HG02870 (cell line): ENCODE results near the gene IFI6.
"Not testable (repeated sequence)": the region's sequence is repeated elsewhere in the genome, so short reads cannot be mapped to it uniquely, and the experiment has no call there.

Experiments used
- ATAC-seq: cut with Tn5 transposase; IDR thresholded peaks from one replicate; pipeline ENCODE4 v1.9.1; 2021; ENCODE audit warnings: mild to moderate bottlenecking, moderate library complexity; ENCODE audit not compliant: unreplicated experiment

Gene IFI6

DNA sequence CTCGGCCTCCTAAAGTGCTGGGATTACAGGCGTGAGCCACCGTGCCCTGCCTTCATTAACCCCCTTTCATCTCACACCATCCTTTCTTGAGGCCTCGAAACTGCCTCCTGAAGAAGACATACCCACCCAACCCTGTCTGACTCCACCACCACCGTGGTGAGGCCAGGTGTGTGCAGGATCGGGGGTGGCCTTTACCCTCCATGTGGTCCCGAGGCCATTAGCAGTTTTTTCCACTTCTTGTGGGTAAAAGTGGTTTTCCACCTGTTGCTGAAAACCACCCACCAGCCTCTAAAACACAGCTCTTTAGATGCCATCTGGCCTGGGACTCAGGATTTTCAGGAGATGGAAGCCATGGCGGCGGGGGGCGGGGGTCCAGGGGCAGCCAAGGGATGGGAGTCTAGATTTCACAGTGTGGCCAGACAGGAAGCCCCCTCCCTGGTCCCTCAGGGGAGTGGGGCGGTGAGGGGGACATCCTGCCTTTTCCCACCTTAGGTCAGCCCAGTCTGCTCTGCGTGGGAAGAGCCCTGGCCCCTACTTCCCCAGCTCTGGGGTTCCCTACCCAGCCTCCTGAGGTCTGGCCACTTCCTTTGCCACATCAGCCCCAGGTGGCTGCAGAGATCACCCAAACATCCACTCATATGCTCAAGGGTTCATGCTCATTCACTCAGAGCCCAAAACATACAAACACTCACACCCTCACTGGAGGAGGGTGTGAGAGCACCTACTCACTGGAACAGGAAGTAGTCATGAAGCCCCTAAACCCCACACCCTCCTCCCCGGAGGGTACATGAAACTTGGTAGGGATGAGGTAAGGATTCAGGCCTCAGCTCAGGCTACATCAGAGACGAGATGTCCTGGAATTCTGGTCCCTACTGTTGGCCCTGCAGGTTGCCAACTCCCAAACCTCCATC is 39.4 kb downstream of the IFI6 start:
- ATAC-seq = no peak

GRCh38 chr1:27630859-27631491 is 41.0 kb downstream of the IFI6 start:
- no peak for ATAC-seq

GRCh38 chr1:27628712-27629111 is 43.3 kb downstream of the IFI6 start:
- ATAC-seq = no peak

DNA sequence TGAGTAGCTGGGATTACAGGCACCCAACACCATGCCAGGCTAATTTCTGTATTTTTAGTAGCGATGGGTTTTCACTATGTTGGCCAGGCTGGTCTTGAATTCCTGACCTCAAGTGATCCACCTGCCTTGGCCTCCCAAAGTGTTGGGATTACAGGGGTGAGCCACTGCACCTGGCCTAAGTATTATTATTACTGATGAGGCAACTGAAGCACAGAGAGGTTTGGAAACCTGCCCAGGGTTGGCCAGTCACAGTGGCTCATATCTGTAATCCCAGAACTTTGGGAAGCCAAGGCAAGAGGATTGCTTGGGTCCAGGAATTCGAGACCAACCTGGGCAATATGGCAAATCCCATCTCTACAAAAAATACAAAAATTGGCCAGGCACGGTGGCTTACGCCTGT is 44.3 kb downstream of the IFI6 start:
- not testable (repeated sequence) for ATAC-seq

DNA sequence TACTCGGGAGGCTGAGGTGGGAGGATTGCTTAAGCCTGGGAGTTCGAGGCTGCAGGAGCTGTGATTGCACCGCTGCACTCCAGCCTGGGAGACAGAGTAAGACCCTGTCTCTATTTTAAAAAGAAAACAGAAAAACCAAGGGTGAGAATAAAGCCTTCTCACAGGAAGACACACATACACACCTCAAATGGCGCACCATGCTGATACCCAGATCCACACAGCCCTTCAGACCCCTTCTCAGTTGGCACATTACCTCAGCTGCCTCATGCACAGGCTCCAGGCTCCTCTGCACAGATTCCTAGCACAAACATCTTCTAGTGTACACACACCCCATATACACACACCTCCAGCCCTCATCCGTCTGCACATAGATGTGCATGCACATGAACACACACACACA is 44.9 kb downstream of the IFI6 start:
- no peak for ATAC-seq

DNA sequence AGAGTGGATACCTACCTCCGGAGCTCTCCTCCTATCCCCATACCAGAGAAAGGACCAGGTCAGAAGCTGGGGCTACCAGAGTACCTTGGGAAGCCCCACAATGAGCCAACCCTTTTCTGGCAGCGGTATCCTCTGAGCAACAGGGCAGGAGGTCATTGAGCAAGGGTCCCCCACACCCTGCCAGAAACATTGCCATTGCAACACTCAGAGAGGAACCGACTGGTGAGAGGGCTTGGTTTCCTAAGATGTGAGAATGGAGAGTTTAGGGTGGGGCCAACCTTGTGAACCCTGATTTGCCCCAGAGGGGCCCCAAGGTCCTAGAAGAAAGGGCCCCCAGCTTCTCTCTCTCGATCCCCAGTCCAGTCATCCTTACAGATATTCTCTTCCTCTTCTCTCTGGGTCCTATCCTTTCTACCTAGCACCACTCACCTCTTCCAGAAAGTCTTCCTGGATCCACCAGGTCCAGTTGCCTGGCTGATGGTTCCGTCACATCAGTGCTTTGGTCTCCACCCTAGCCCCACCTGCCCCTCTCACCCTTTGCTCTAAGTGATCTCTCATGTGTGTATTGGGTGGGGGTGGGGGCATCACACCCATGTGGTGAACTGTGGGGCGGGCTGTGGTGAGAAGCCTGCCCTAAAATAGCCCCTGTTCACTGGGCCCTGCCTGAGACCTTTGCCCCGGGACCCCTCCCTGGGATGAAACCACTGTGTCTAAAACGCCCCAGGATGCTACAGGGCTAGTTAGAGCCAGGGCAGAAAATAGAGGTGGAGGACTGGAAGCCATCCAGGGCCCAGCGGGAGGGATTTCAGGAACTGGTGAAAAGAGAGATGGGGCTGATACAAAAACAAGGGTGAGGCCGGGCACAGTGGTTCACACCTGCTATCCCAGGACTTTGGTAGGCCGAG is 45.7 kb downstream of the IFI6 start:
- ATAC-seq = no peak

GRCh38 chr1:27624467-27625178 is 47.4 kb downstream of the IFI6 start:
- no peak for ATAC-seq

GRCh38 chr1:27623327-27624212 is 48.4 kb downstream of the IFI6 start:
- ATAC-seq = no peak

DNA sequence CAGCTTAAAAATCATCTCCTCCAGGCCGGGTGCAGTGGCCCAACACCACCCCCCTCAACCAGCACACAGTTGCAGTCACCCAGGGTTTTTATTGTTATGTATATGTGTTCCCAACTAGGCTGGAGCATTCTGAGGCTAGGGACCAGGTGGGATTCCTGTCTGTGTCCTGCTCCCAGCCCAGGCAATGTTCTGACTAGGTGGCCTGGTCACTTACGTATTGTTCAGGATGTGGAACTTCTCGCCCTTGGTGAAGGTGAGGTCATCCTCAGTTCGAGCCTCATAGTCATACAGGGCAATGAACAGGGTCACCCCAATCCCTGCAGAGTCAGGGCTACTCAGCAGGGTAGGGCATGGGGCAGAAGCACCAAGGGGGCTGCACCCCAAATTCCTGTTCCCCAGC is 49.2 kb downstream of the IFI6 start:
- no peak for ATAC-seq

- ATAC-seq = no peak
These were observed 50.7 kb downstream of the IFI6 start for GRCh38 chr1:27621051-27621920.

DNA sequence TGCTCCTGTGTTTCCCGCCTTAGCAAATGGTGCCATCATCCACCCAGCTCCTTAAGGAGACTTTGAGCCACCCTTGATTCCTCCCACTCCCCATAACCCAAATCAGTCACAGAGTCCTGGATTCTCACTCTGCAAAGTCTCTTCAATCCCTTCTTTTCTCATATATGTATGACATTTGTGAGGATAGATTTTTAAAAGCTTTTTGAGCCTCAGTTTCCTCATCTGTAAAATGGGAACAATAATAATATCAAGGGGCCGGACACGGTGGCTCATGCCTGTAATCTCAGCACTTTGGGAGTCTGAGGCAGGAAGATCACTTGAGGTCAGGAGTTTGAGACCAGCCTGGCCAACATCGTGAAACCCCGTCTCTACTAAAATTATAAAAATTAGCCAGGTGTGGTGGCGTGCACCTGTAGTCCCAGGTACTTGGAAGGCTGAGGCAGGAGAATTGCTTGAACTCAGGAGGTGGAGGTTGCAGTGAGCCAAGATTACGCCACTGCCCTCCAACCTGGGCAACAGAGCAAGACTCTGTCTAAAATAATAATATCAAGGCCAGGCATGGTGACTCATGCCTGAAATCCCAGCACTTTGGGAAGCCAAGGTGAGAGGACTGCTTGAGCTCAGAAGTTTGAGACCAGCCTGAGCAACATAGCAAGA is 52.1 kb downstream of the IFI6 start:
- ATAC-seq = not testable (repeated sequence)

- ATAC-seq = no peak
These were observed 53.5 kb downstream of the IFI6 start for GRCh38 chr1:27618341-27619082.

- ATAC-seq = no peak
These were observed 54.6 kb downstream of the IFI6 start for GRCh38 chr1:27617420-27617819.

DNA sequence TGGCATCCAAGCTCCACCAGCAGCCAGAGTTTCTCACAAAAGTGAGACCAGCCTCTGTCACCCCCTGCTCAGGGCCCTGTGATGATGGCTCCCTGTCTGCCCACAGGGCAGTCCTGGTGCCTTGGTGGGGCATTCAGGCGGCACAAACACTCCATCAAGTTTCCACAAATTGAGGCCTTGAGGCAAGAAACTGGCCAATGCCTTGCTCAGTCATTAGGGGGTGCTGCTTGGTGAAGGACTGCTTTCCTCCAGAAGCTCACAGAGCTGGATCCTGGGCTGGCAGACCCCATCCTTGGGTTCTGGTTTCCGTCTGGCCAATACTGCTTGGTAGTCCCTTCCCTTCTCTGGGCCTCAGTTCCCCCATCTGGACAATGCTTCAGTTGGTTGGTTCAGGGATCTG is 55.6 kb downstream of the IFI6 start:
- no peak for ATAC-seq
